Measurements from ENCODE around the gene MEGF8. TPM values are rescaled to one million over a fixed set of nuclear protein-coding genes. Genes with fewer than 3 reads are reported as not detected.

The MEGF8 gene
- total RNA-seq, 2 donors from 2014 or later = 13.4 to 16.5 TPM

DNA sequence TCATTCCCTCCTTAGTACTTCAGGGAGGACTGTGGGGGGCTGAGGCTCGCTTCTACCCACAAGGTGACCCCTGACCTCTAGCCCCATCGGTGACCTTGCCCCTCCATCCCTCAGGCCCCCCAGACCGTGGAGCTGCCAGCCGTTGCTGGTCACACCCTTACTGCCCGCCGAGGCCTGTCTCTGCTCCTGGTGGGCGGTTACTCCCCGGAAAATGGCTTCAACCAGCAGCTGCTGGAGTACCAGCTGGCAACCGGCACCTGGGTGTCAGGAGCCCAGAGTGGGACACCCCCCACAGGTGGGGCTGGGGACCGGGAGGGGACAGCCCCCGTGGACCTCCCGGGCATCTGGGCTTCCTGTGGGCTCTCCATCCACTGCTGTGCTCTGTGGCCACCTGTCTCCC is 31.9 kb downstream of the MEGF8 start:
- no peaks in the 10 kb centered on the region for H3K4me1 ChIP-seq
- no peak overlapping the region for H3K4me3 ChIP-seq
- no peaks in the 10 kb centered on the region for H3K9me3 ChIP-seq
- H3K36me3 ChIP-seq = no peaks in the 10 kb centered on the region
- intact Hi-C loops (cut with DNase I) = no loop called here
- no peak overlapping the region for H3K27ac ChIP-seq
- DNase-seq = no peak
- H3K9ac ChIP-seq (ENCODE audit: low read depth in 2 of 2, low read length in 2 of 2) = no peak overlapping the region
- H3K27me3 ChIP-seq = no peaks in the 10 kb centered on the region
- no peak for TF ChIP-seq CTCF (IDR thresholded peaks at IDR 0.05)

- Histone ChIP-seq H3K4me1 (no peaks in the 10 kb centered on the region), H3K27ac (no peak overlapping the region), H3K36me3 (no peaks in the 10 kb centered on the region), H3K4me3 (no peak overlapping the region), H3K9ac (ENCODE audit: low read depth in 2 of 2, low read length in 2 of 2) (no peak overlapping the region), H3K27me3 (no peaks in the 10 kb centered on the region), H3K9me3 (no peaks in the 10 kb centered on the region)
- DNase-seq = no peak
- no peak for TF ChIP-seq CTCF (IDR thresholded peaks at IDR 0.05)
- intact Hi-C loops (cut with DNase I) = no loop called here
Observed at GRCh38 chr19:42360787-42361544, 35.5 kb downstream of the MEGF8 start.

DNA sequence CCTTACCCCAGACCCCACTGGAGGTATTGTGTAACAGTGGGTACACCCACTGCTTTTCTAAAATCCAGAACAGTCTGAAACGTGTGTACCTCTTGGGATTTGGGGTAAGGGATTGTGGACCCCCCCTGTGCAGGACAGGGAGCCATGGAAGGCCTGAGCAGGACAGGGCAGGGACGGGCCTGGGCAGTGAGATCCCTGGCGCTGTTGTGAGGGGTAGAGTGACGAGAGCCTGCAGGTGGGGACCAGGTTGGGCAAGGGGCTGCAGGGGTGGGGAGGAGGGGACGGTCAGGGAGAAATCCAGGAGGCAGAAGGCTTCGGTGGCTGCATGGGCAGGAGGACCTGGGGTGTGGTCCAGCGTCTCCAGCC is 36.1 kb downstream of the MEGF8 start:
- no peak overlapping the region for H3K27ac ChIP-seq
- no peak overlapping the region for H3K9ac ChIP-seq (ENCODE audit: low read depth in 2 of 2, low read length in 2 of 2)
- no peak for TF ChIP-seq CTCF (IDR thresholded peaks at IDR 0.05)
- no peak overlapping the region for H3K4me3 ChIP-seq
- DNase-seq = no peak
- no peaks in the 10 kb centered on the region for H3K36me3 ChIP-seq
- H3K27me3 ChIP-seq = no peaks in the 10 kb centered on the region
- intact Hi-C loops (cut with DNase I) = no loop called here
- H3K9me3 ChIP-seq = no peaks in the 10 kb centered on the region
- H3K4me1 ChIP-seq = no peaks in the 10 kb centered on the region

DNA sequence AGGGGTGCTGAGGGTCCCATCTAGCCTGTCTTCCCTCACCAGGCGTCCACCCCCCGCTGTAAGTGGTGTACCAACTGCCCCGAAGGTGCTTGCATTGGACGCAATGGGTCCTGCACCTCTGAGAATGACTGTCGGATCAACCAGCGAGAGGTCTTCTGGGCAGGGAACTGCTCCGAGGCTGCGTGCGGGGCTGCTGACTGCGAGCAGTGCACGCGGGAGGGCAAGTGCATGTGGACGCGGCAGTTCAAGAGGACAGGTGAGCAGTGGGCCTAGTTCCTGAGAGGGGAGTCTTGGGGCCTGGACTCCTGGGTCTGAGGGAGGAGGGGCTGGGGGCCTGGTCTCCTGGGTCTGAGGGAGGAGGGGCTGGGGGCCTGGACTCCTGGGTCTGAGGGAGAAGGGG is 36.9 kb downstream of the MEGF8 start:
- Histone ChIP-seq H3K4me3 (no peak overlapping the region), H3K27ac (no peak overlapping the region), H3K9me3 (no peaks in the 10 kb centered on the region), H3K36me3 (no peaks in the 10 kb centered on the region), H3K9ac (ENCODE audit: low read depth in 2 of 2, low read length in 2 of 2) (no peak overlapping the region), H3K27me3 (no peaks in the 10 kb centered on the region), H3K4me1 (no peaks in the 10 kb centered on the region)
- no peak for TF ChIP-seq CTCF (IDR thresholded peaks at IDR 0.05)
- DNase-seq = no peak
- intact Hi-C loops (cut with DNase I) = no loop called here

DNA sequence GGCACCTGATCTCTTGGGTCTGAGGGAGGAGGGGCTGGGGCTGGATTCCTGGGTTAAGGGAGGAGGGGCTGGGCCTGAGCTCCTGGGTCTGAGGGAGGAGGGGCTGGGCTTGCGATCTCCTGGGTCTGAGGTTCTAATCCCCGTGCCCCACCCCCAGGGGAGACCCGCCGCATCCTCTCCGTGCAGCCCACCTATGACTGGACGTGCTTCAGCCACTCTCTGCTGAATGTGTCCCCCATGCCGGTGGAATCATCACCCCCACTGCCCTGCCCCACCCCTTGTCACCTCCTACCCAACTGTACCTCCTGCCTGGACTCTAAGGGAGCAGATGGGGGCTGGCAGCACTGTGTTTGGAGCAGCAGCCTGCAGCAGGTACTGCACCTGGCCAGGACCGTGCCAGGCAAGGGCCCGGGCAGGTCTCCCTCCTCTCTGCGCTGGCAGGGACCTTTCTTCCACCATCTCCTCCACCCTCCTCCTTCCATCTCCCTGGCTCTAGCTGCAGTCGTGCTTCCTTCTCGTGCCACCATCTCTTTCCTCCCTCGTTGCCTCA is 37.5 kb downstream of the MEGF8 start:
- Histone ChIP-seq H3K27me3 (no peaks in the 10 kb centered on the region), H3K9ac (ENCODE audit: low read depth in 2 of 2, low read length in 2 of 2) (no peak overlapping the region), H3K36me3 (no peaks in the 10 kb centered on the region), H3K4me1 (no peaks in the 10 kb centered on the region), H3K4me3 (no peak overlapping the region), H3K27ac (no peak overlapping the region), H3K9me3 (no peaks in the 10 kb centered on the region)
- DNase-seq = no peak
- intact Hi-C loops (cut with DNase I) = no loop called here
- TF ChIP-seq CTCF (IDR thresholded peaks at IDR 0.05) = no peak
